IMR-90 (cell line): Measurements from ENCODE around the gene SEMA3C. TPM values are rescaled to one million over a fixed set of nuclear protein-coding genes. Genes with fewer than 3 reads are reported as not detected.

ENCODE experiments used
- ATAC-seq: fragments of 200-7000 bp; cut with Tn5 transposase; 2 replicates; pipeline ENCODE4 v1.9.1; 2020; ENCODE audit warnings: low read depth, mild to moderate bottlenecking, moderate library complexity
- BruUV-seq: library from RNA; stranded (reverse); fragments of 400-500 nt; replicated peaks from 2 replicates; lab custom pipeline; 2021; lab: Mats Ljungman, UMichigan
- CTCF ChIA-PET: fragments of 300-600 bp; formaldehyde crosslinking; extraction: SDS; loops from one replicate; lab custom pipeline; 2021; ENCODE audit warnings: antibody characterized with exemption; lab: Yijun Ruan, JAX
- POLR2A ChIA-PET: fragments of 300-600 bp; sonication (Branson Sonifier 250); formaldehyde crosslinking; loops from one replicate; lab custom pipeline; 2022; ENCODE audit warnings: antibody characterized with exemption; ENCODE audit not compliant: unreplicated experiment; lab: Charles Lee
- DNase-seq: peaks from one replicate; pipeline ENCODE4 v3.0.0; 2013
- H2AFZ ChIP-seq: replicated peaks from 2 replicates; pipeline ENCODE3; 2013; ENCODE audit warnings: low read length, mild to moderate bottlenecking; ENCODE audit not compliant: poor library complexity
- H2AK5ac ChIP-seq: 2 replicates; pipeline ENCODE4 v1.6.1; 2013; ENCODE audit warnings: low read depth, low read length, inconsistent platforms
- H2AK9ac ChIP-seq: replicated peaks from 2 replicates; pipeline ENCODE3; 2013; ENCODE audit warnings: mild to moderate bottlenecking, low read depth, low read length, moderate library complexity; ENCODE audit not compliant: poor library complexity
- H2BK120ac ChIP-seq: 2 replicates; pipeline ENCODE4 v1.6.1; 2013; ENCODE audit warnings: low read depth, low read length, inconsistent platforms
- H2BK15ac ChIP-seq: 3 replicates; pipeline ENCODE4 v1.6.1; 2013; ENCODE audit warnings: low read depth, low read length, inconsistent platforms
- H2BK20ac ChIP-seq: 2 replicates; pipeline ENCODE4 v1.6.1; 2013; ENCODE audit warnings: low read depth, mild to moderate bottlenecking, inconsistent platforms, low read length, moderate library complexity
- H2BK5ac ChIP-seq: 2 replicates; pipeline ENCODE4 v1.6.1; 2013; ENCODE audit warnings: mild to moderate bottlenecking, low read depth, low read length, inconsistent platforms; ENCODE audit not compliant: poor library complexity, severe bottlenecking
- H3K14ac ChIP-seq: replicated peaks from 2 replicates; pipeline ENCODE4 v1.6.1; 2013; ENCODE audit warnings: low read depth, low read length, inconsistent platforms
- H3K18ac ChIP-seq: 2 replicates; pipeline ENCODE4 v1.6.1; 2013; ENCODE audit warnings: low read depth, low read length, control low read depth
- H3K23ac ChIP-seq: 2 replicates; pipeline ENCODE4 v1.6.1; 2013; ENCODE audit warnings: low read depth, low read length, inconsistent platforms
- H3K27ac ChIP-seq: 2 replicates; pipeline ENCODE4 v1.5.1; 2013; ENCODE audit warnings: mild to moderate bottlenecking, control low read depth, low read length; ENCODE audit not compliant: insufficient read depth
- H3K27me3 ChIP-seq: 2 replicates; pipeline ENCODE4 v1.6.1; 2013; ENCODE audit warnings: low read length; ENCODE audit not compliant: control insufficient read depth, insufficient read depth
- H3K36me3 ChIP-seq: 2 replicates; pipeline ENCODE4 v1.6.1; 2013; ENCODE audit warnings: low read length, mixed read lengths; ENCODE audit not compliant: control insufficient read depth, insufficient read depth
- H3K4ac ChIP-seq: 2 replicates; pipeline ENCODE4 v1.6.1; 2013; ENCODE audit warnings: low read depth, low read length, inconsistent platforms
- H3K4me1 ChIP-seq: 2 replicates; pipeline ENCODE4 v1.6.1; 2013; ENCODE audit warnings: low read length, mixed read lengths; ENCODE audit not compliant: control insufficient read depth, insufficient read depth
- H3K4me2 ChIP-seq: 2 replicates; pipeline ENCODE4 v1.6.1; 2013; ENCODE audit warnings: low read depth, mild to moderate bottlenecking, control low read depth, low read length, moderate library complexity
- H3K4me3 ChIP-seq: 2 replicates; pipeline ENCODE4 v1.5.1; 2013; ENCODE audit warnings: low read depth, mild to moderate bottlenecking, control low read depth, low read length, moderate library complexity; ENCODE audit not compliant: insufficient read depth
- H3K56ac ChIP-seq: 2 replicates; pipeline ENCODE4 v1.6.1; 2013; ENCODE audit warnings: low read length, inconsistent platforms; ENCODE audit not compliant: insufficient read depth; ENCODE audit errors: extremely low read depth
- H3K79me1 ChIP-seq, 2 experiments: 2 replicates each; pipeline ENCODE4 v1.6.1; 2013; ENCODE audit warnings: low read length in 2 of 2, inconsistent platforms in 1 of 2, low read depth in 1 of 2
- H3K9ac ChIP-seq: 2 replicates; pipeline ENCODE4 v1.6.1; 2013; ENCODE audit warnings: low read depth, low read length, control low read depth
- H3K9me1 ChIP-seq: 2 replicates; pipeline ENCODE4 v1.6.1; 2013; ENCODE audit warnings: low read length, inconsistent platforms; ENCODE audit not compliant: insufficient read depth
- H3K9me3 ChIP-seq: 2 replicates; pipeline ENCODE4 v1.6.1; 2013; ENCODE audit warnings: low read length; ENCODE audit not compliant: control insufficient read depth, insufficient read depth
- H4K20me1 ChIP-seq: 2 replicates; pipeline ENCODE4 v1.6.1; 2013; ENCODE audit warnings: low read length, inconsistent platforms; ENCODE audit not compliant: insufficient read depth
- H4K5ac ChIP-seq: 2 replicates; pipeline ENCODE4 v1.6.1; 2013; ENCODE audit warnings: mild to moderate bottlenecking, low read depth, low read length, control low read depth
- H4K8ac ChIP-seq, 2 experiments: 2 replicates each; pipeline ENCODE4 v1.6.1; 2013; ENCODE audit warnings: low read depth in 2 of 2, low read length in 2 of 2, control low read depth in 1 of 2, inconsistent platforms in 1 of 2
- H4K91ac ChIP-seq: 2 replicates; pipeline ENCODE4 v1.6.1; 2013; ENCODE audit warnings: low read depth, low read length, inconsistent platforms; ENCODE audit not compliant: insufficient read depth
- CEBPB ChIP-seq: IDR thresholded peaks from 2 replicates; pipeline ENCODE4 v1.6.1; 2012; ENCODE audit warnings: low read depth, low read length, improper control_type of control experiment
- FOS ChIP-seq: fragments of 150-350 bp; IDR thresholded peaks from 2 replicates; pipeline ENCODE4 v1.6.1; 2016; ENCODE audit warnings: low read depth, low read length
- MXI1 ChIP-seq: IDR thresholded peaks from 2 replicates; pipeline ENCODE4 v1.6.1; 2012; ENCODE audit warnings: low read depth, mild to moderate bottlenecking, low read length, moderate library complexity, borderline replicate concordance
- RAD21 ChIP-seq: IDR thresholded peaks from 2 replicates; pipeline ENCODE4 v1.6.1; 2012; ENCODE audit warnings: low read length, improper control_type of control experiment
- RCOR1 ChIP-seq: IDR thresholded peaks from 2 replicates; pipeline ENCODE4 v1.6.1; 2012; ENCODE audit warnings: mild to moderate bottlenecking, low read length, improper control_type of control experiment; ENCODE audit not compliant: insufficient replicate concordance
- SMC3 ChIP-seq: fragments of 150-350 bp; IDR thresholded peaks from 2 replicates; pipeline ENCODE4 v1.6.1; 2016; ENCODE audit warnings: low read depth, mild to moderate bottlenecking, antibody characterized with exemption, low read length, moderate library complexity
- WGBS, 2 experiments: methylation state at CpG; one replicate each; pipeline versions ENCODE4 v1.1.5 to v1.1.7; 2013; ENCODE audit warnings: missing lambda C conversion rate in 2 of 2; ENCODE audit not compliant: insufficient read length in 1 of 2; ENCODE audit errors: extremely low coverage in 2 of 2; 5-methylcytosine and 5-hydroxymethylcytosine counted together
- dilution Hi-C: fragments of 300-500 bp; cut with HindIII; formaldehyde crosslinking; loops from one replicate; pipeline ENCODE4 v1.14.3; 2018; ENCODE audit warnings: low sequenced_read_pairs; ENCODE audit not compliant: unreplicated experiment
- in situ Hi-C: fragments of 300-500 bp; cut with MboI; formaldehyde crosslinking; loops from 3 replicates; pipeline ENCODE4 v1.14.3; 2019; ENCODE audit warnings: low sequenced_read_pairs, inconsistent platforms, mixed read lengths
- intact Hi-C: fragments of 100-400 bp; cut with micrococcal nuclease; formaldehyde crosslinking; loops from 2 replicates; pipeline ENCODE4 v1.10.0; 2022
- polyA plus RNA-seq, 3 experiments: library from polyadenylated mRNA; depleted of rRNA; stranded (reverse); fragments of >200 nt; gene quantifications; 2 replicates each; pipeline ENCODE4 v1.2.3, GENCODE V29; 2012; ENCODE audit warnings: low replicate concordance in 1 of 3
- total RNA-seq: library from RNA; depleted of rRNA; stranded (reverse); fragments of >200 nt; gene quantifications from 2 replicates; pipeline ENCODE4 v1.2.3, GENCODE V29; 2012

Gene SEMA3C
- total and polyA plus RNA-seq, 2 of the 4 experiments (the other 2 are of a cell fraction) = 21.2 to 97.1 TPM

- Histone ChIP-seq H3K4me1 (peaks cover 9% of the 10 kb centered on the region; the same call in 1 of the 2 replicates), H3K18ac (peak overlapping the region; percentile 83; the same call in 1 of the 2 replicates), H3K4me3 (no peak overlapping the region), H2AFZ (no peak overlapping the region), H2AK5ac (peak overlapping the region; percentile 88), H3K27me3 (no peaks in the 10 kb centered on the region), H2BK20ac (no peak overlapping the region), H3K9ac (no peak overlapping the region), H3K56ac (no peak overlapping the region), H3K9me3 (no peaks in the 10 kb centered on the region), H3K4ac (peak overlapping the region; percentile 55; the same call in 1 of the 2 replicates), H2BK15ac (peak overlapping the region; percentile 58; the same call in 1 of the 3 replicates), H3K4me2 (peak overlapping the region; percentile 34; the same call in 1 of the 2 replicates), H3K27ac (no peak overlapping the region), H2BK120ac (peak overlapping the region; percentile 48), H2AK9ac (no peak overlapping the region), H3K9me1 (peaks cover 10% of the 10 kb centered on the region), H3K36me3 (no peaks in the 10 kb centered on the region; the same call in 1 of the 2 replicates), H4K91ac (peak overlapping the region; percentile 36; the same call in 1 of the 2 replicates), H3K14ac (peak overlapping the region; percentile 77), H4K8ac (peak overlapping the region in 1 of 2 experiments; percentile 62; a peak in 2 of 4 replicates), H2BK5ac (peak overlapping the region; percentile 52), H3K23ac (0 out of 2 replicates have a peak overlapping the region, but pooled peaks have one; percentile 48), H3K79me1 (peaks cover 19% of the 10 kb centered on the region in 2 experiments; a peak in 3 of 4 replicates), H4K5ac (no peak overlapping the region; the same call in 1 of the 2 replicates), H4K20me1 (no peaks in the 10 kb centered on the region)
- ATAC-seq = peak; percentile 73
- POLR2A ChIA-PET = no interaction called here
- no TSS peak for BruUV-seq
- peak; percentile 81 for TF ChIP-seq CEBPB
- TF ChIP-seq RCOR1 = no peak
- TF ChIP-seq RAD21 = no peak
- TF ChIP-seq SMC3 = no peak
- TF ChIP-seq FOS = peak; percentile 69; the same call in 1 of the 2 replicates
- TF ChIP-seq MXI1 = no peak
- in situ Hi-C loops = no loop called here
- DNase-seq = peak; percentile 74
- intact Hi-C loops = no loop called here
- no CpG with 5 or more reads among the region's 4 CpGs for WGBS, 2 experiments
- dilution Hi-C loops = no loop called here
- CTCF ChIA-PET = no interaction called here
Observed at GRCh38 chr7:80900583-80901576, 18.0 kb downstream of the SEMA3C start.
